SK-N-SH (cell line): ENCODE measurements around the gene CALML6. TPM values are rescaled to one million over a fixed set of nuclear protein-coding genes. Genes with fewer than 3 reads are reported as not detected.

Experiments used
- CTCF ChIA-PET: fragments of 300-600, 350-600 bp; formaldehyde crosslinking; extraction: SDS; loops from one replicate; lab custom pipeline; 2021; lab: Yijun Ruan, JAX
- POLR2A ChIA-PET: fragments of 350-600 bp; sonication (Branson Sonifier 250); formaldehyde crosslinking; extraction: SDS; loops from one replicate; lab custom pipeline; 2020; ENCODE audit warnings: antibody characterized with exemption, inconsistent platforms; lab: Yijun Ruan, JAX
- DNase-seq: peaks from one replicate; pipeline ENCODE4 v3.0.0; 2012
- H2AFZ ChIP-seq: fragments of 200-600 bp; sonication (generic); 2 replicates; pipeline ENCODE4 v1.8.1; 2016; ENCODE audit warnings: antibody characterized with exemption, mild to moderate bottlenecking, low read depth
- H3F3A ChIP-seq: fragments of 200-600 bp; sonication (generic); replicated peaks from 2 replicates; pipeline ENCODE3; 2016; ENCODE audit warnings: antibody characterized with exemption, mild to moderate bottlenecking; ENCODE audit not compliant: insufficient read depth
- H3K27ac ChIP-seq, 2 experiments: fragments of 200-500 bp in 1 of 2; fragments of 200-600 bp in 1 of 2; sonication (Bioruptor generic) in 1 of 2; sonication (generic), shearing (Covaris generic) in 1 of 2; 2 replicates each; pipeline versions ENCODE4 v1.5.1 to v1.6.1; 2014 to 2016; ENCODE audit warnings: low read depth in 2 of 2, inconsistent platforms in 1 of 2, low read length in 1 of 2, mild to moderate bottlenecking in 1 of 2, mixed read lengths in 1 of 2
- H3K27me3 ChIP-seq: fragments of 200-600 bp; sonication (generic), shearing (Covaris generic); 2 replicates; pipeline ENCODE4 v1.6.1; 2016; ENCODE audit warnings: mixed run types; ENCODE audit not compliant: insufficient read depth
- H3K36me3 ChIP-seq, 2 experiments: fragments of 200-500 bp in 1 of 2; fragments of 200-600 bp in 1 of 2; sonication (Bioruptor generic) in 1 of 2; sonication (generic) in 1 of 2; replicated peaks in 1 of 2; 2 replicates each; pipeline versions ENCODE3 to v1.5.1; 2014 to 2016; ENCODE audit warnings: low read length in 1 of 2, mild to moderate bottlenecking in 1 of 2; ENCODE audit not compliant: insufficient read depth in 2 of 2, control insufficient read depth in 1 of 2
- H3K4me1 ChIP-seq, 2 experiments: fragments of 200-500 bp in 1 of 2; fragments of 200-600 bp in 1 of 2; sonication (Bioruptor generic) in 1 of 2; sonication (generic), shearing (Covaris generic) in 1 of 2; 2 replicates each; pipeline versions ENCODE4 v1.5.1 to v1.6.1; 2014 to 2016; ENCODE audit warnings: low read depth in 1 of 2, low read length in 1 of 2, mixed run types in 1 of 2; ENCODE audit not compliant: insufficient read depth in 2 of 2, control insufficient read depth in 1 of 2
- H3K4me2 ChIP-seq: fragments of 200-600 bp; sonication (generic), shearing (Covaris generic); 2 replicates; pipeline ENCODE4 v1.6.1; 2017; ENCODE audit warnings: mixed run types
- H3K4me3 ChIP-seq, 2 experiments: fragments of 200-500 bp in 1 of 2; fragments of 200-600 bp in 1 of 2; sonication (Bioruptor generic) in 1 of 2; sonication (generic), shearing (Covaris generic) in 1 of 2; 2 replicates each; pipeline versions ENCODE4 v1.5.1 to v1.8.1; 2014 to 2016; ENCODE audit warnings: low read depth in 2 of 2, inconsistent platforms in 1 of 2, low read length in 1 of 2, mild to moderate bottlenecking in 1 of 2, mixed read lengths in 1 of 2, moderate library complexity in 1 of 2
- H3K79me2 ChIP-seq: fragments of 200-600 bp; sonication (generic); 2 replicates; pipeline ENCODE4 v1.8.1; 2017; ENCODE audit warnings: mild to moderate bottlenecking; ENCODE audit not compliant: insufficient read depth
- H3K9ac ChIP-seq: fragments of 200-600 bp; sonication (generic); 2 replicates; pipeline ENCODE4 v1.6.1; 2017; ENCODE audit warnings: mixed run types
- H3K9me2 ChIP-seq: fragments of 200-600 bp; sonication (generic); 2 replicates; pipeline ENCODE4 v1.6.1; 2017; ENCODE audit warnings: mixed run types
- H3K9me3 ChIP-seq: fragments of 200-600 bp; sonication (generic); 2 replicates; pipeline ENCODE4 v1.6.1; 2017; ENCODE audit warnings: mixed run types, mild to moderate bottlenecking, moderate library complexity
- H4K20me1 ChIP-seq: fragments of 200-600 bp; sonication (generic); 2 replicates; pipeline ENCODE4 v1.6.1; 2017; ENCODE audit warnings: mild to moderate bottlenecking, mixed run types; ENCODE audit not compliant: insufficient read depth
- GATA2 ChIP-seq: sonication (generic); formaldehyde crosslinking; IDR thresholded peaks from 2 replicates; pipeline ENCODE4 v1.5.0; 2020; ENCODE audit warnings: mild to moderate bottlenecking, missing genetic modification reagents
- JUND ChIP-seq: IDR thresholded peaks from 2 replicates; pipeline ENCODE4 v1.4.0; 2012
- MXI1 ChIP-seq: IDR thresholded peaks from 2 replicates; pipeline ENCODE4 v1.6.1; 2012; ENCODE audit warnings: mild to moderate bottlenecking, low read depth, low read length, improper control_type of control experiment
- NFIC ChIP-seq: IDR thresholded peaks from 2 replicates; pipeline ENCODE4 v1.4.0; 2012; ENCODE audit warnings: borderline replicate concordance
- NRF1 ChIP-seq: IDR thresholded peaks from 2 replicates; pipeline ENCODE4 v1.6.1; 2012; ENCODE audit warnings: low read depth, mild to moderate bottlenecking, low read length
- RCOR1 ChIP-seq: fragments of 150-350 bp; IDR thresholded peaks from 2 replicates; pipeline ENCODE4 v1.6.1; 2017; ENCODE audit warnings: antibody characterized with exemption, low read length
- RFX5 ChIP-seq: IDR thresholded peaks from 2 replicates; pipeline ENCODE4 v1.6.1; 2012; ENCODE audit warnings: mild to moderate bottlenecking, improper control_type of control experiment, low read length
- WGBS: methylation state at CpG from one replicate; pipeline ENCODE4 v1.1.6; 2017; ENCODE audit warnings: low lambda C conversion rate; 5-methylcytosine and 5-hydroxymethylcytosine counted together
- polyA plus RNA-seq, 3 experiments: library from polyadenylated mRNA; depleted of rRNA; stranded (reverse); fragments of >200 nt; gene quantifications; 2 replicates each; pipeline ENCODE4 v1.2.3, GENCODE V29; 2012
- TF ChIP-seq, protein P1 (sequence below): IDR thresholded peaks from 2 replicates; pipeline ENCODE4 v1.4.0; 2012; ENCODE audit warnings: low read depth
- TF ChIP-seq, protein P2 (sequence below): fragments of 200-600 bp; sonication (generic); IDR thresholded peaks from 2 replicates; pipeline ENCODE4 v1.6.1; 2017; ENCODE audit warnings: antibody characterized with exemption, mild to moderate bottlenecking, moderate library complexity

CALML6 gene
- polyA plus RNA-seq, 1 of the 3 experiments (the other 2 are of a cell fraction): 0.87 TPM

- Histone ChIP-seq H3K27me3 (no peaks in the 10 kb centered on the region; the same call in 1 of the 2 replicates), H3K27ac (no peak overlapping the region), H3K9ac (no peak overlapping the region), H3K36me3 (no peaks in the 10 kb centered on the region), H3K9me3 (no peaks in the 10 kb centered on the region), H3K4me1 (peaks cover 0 to 4% of the 10 kb centered on the region in 2 experiments; a peak in 1 of 4 replicates), H3K4me3 (no peak overlapping the region), H3K4me2 (no peak overlapping the region), H2AFZ (no peak overlapping the region), H3F3A (no peaks in the 10 kb centered on the region), H3K9me2 (no peaks in the 10 kb centered on the region), H3K79me2 (no peaks in the 10 kb centered on the region), H4K20me1 (no peaks in the 10 kb centered on the region)
- TF ChIP-seq, protein P1, sequence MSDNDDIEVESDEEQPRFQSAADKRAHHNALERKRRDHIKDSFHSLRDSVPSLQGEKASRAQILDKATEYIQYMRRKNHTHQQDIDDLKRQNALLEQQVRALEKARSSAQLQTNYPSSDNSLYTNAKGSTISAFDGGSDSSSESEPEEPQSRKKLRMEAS: no peak
- TF ChIP-seq, protein P2, sequence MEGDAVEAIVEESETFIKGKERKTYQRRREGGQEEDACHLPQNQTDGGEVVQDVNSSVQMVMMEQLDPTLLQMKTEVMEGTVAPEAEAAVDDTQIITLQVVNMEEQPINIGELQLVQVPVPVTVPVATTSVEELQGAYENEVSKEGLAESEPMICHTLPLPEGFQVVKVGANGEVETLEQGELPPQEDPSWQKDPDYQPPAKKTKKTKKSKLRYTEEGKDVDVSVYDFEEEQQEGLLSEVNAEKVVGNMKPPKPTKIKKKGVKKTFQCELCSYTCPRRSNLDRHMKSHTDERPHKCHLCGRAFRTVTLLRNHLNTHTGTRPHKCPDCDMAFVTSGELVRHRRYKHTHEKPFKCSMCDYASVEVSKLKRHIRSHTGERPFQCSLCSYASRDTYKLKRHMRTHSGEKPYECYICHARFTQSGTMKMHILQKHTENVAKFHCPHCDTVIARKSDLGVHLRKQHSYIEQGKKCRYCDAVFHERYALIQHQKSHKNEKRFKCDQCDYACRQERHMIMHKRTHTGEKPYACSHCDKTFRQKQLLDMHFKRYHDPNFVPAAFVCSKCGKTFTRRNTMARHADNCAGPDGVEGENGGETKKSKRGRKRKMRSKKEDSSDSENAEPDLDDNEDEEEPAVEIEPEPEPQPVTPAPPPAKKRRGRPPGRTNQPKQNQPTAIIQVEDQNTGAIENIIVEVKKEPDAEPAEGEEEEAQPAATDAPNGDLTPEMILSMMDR: peak; percentile 15; the same call in 1 of the 2 replicates
- peak; percentile 61 for DNase-seq
- ChIA-PET POLR2A (no interaction called here), CTCF (interaction anchor here (1.0 to 10.4 kb wide), 4 partner anchors 10 to 94 kb away, joined by 3 to 268 read pairs (median 6); no protein-coding TSS in a partner anchor)
- 83% methylated on average over 34 of the region's 46 CpGs for WGBS
Observed at GRCh38 chr1:1954831-1955441, 39.9 kb downstream of the CALML6 start.

DNA sequence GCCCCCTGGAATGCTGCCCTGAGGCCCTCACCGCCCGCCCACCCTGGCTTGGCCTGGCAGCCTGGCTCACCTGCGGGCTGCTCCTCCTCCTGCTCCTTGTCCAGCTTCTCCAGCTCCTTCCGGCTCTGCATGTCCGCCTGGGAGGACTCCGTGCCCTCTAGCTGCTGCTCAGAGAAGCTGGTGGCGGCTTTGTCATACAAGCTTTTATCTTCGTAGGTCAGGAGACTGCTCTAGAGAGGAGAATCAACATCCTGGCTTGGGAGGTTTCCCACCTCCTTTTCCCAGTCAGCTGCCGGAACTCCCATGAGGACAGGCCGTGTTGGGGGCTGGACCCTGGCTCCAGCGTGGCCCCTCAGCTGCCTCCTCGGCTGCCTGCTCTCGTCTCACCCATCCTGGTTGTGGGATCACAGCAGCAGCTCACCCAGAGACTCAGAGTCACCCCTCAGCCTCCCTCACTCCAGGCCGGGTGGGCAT lies 40.6 kb downstream of the CALML6 start:
- WGBS: 54% methylated on average over 9 of the region's 14 CpGs
- Histone ChIP-seq H3K36me3 (no peaks in the 10 kb centered on the region), H2AFZ (no peak overlapping the region), H3K79me2 (no peaks in the 10 kb centered on the region), H3K4me2 (no peak overlapping the region), H3K27me3 (no peaks in the 10 kb centered on the region), H3K4me3 (no peak overlapping the region), H3K9me2 (no peaks in the 10 kb centered on the region), H4K20me1 (no peaks in the 10 kb centered on the region), H3K9ac (no peak overlapping the region), H3K27ac (no peak overlapping the region), H3K9me3 (no peaks in the 10 kb centered on the region), H3F3A (no peaks in the 10 kb centered on the region), H3K4me1 (peaks cover 0 to 5% of the 10 kb centered on the region in 2 experiments; a peak in 1 of 4 replicates)
- ChIA-PET CTCF (interaction anchor here (1.0 to 10.4 kb wide), 4 partner anchors 10 to 88 kb away, joined by 3 to 268 read pairs (median 6); no protein-coding TSS in a partner anchor), POLR2A (no interaction called here)
- no peak for DNase-seq
- TF ChIP-seq RFX5: no peak
- TF ChIP-seq MXI1: no peak
- TF ChIP-seq, protein P2: no peak
- no peak for TF ChIP-seq RCOR1
- no peak for TF ChIP-seq NFIC
- TF ChIP-seq JUND: no peak
- TF ChIP-seq GATA2: no peak
- no peak for TF ChIP-seq NRF1
